Smooth muscle cell (in vitro differentiated cells): ENCODE results near the gene EPB41L2. TPM values are rescaled to one million over a fixed set of nuclear protein-coding genes. Genes with fewer than 3 reads are reported as not detected.

Source experiments
- DNase-seq: peaks from one replicate; lab custom pipeline; 2025; ENCODE audit not compliant: unreplicated experiment; lab: John Stamatoyannopoulos, UW
- H2AFZ ChIP-seq: fragments of 200-600 bp; sonication (generic); 2 replicates; pipeline ENCODE4 v1.6.0; 2016; ENCODE audit warnings: antibody characterized with exemption, low read depth, mild to moderate bottlenecking
- H3F3A ChIP-seq: fragments of 200-600 bp; sonication (generic); 2 replicates; pipeline ENCODE4 v1.6.0; 2017; ENCODE audit warnings: antibody characterized with exemption, low read depth
- H3K27ac ChIP-seq: fragments of 200-600 bp; sonication (generic); 2 replicates; pipeline ENCODE4 v1.5.1; 2016; ENCODE audit warnings: low read depth, mild to moderate bottlenecking
- H3K27me3 ChIP-seq: fragments of 200-600 bp; sonication (generic); 2 replicates; pipeline ENCODE4 v1.6.1; 2016; ENCODE audit warnings: low read depth, mild to moderate bottlenecking
- H3K36me3 ChIP-seq: fragments of 200-600 bp; sonication (generic); 2 replicates; pipeline ENCODE4 v1.5.1; 2016; ENCODE audit warnings: low read depth
- H3K4me1 ChIP-seq: fragments of 200-600 bp; sonication (generic); 2 replicates; pipeline ENCODE4 v1.5.1; 2016; ENCODE audit warnings: low read depth
- H3K4me2 ChIP-seq: fragments of 200-600 bp; sonication (generic); 2 replicates; pipeline ENCODE4 v1.6.0; 2016; ENCODE audit warnings: mild to moderate bottlenecking
- H3K4me3 ChIP-seq: fragments of 200-600 bp; sonication (generic); 2 replicates; pipeline ENCODE4 v1.5.1; 2016; ENCODE audit warnings: mild to moderate bottlenecking
- H3K79me2 ChIP-seq: fragments of 200-600 bp; sonication (generic); 2 replicates; pipeline ENCODE4 v1.6.0; 2016; ENCODE audit warnings: low read depth, mild to moderate bottlenecking
- H3K9ac ChIP-seq: fragments of 200-600 bp; sonication (generic); 2 replicates; pipeline ENCODE4 v1.6.0; 2016; ENCODE audit warnings: low read depth
- H3K9me3 ChIP-seq: fragments of 200-600 bp; sonication (generic); replicated peaks from 2 replicates; pipeline ENCODE4 v1.5.1; 2016; ENCODE audit warnings: low read depth
- H4K20me1 ChIP-seq: fragments of 200-600 bp; sonication (generic); 2 replicates; pipeline ENCODE4 v1.6.0; 2016; ENCODE audit warnings: low read depth
- WGBS: methylation state at CpG from one replicate; pipeline ENCODE4 v1.1.7; 2016; ENCODE audit warnings: low lambda C conversion rate; 5-methylcytosine and 5-hydroxymethylcytosine counted together
- polyA plus RNA-seq: library from polyadenylated mRNA; unstranded; fragments of >200 nt; fragmentation: Nextera tagmentation; extraction: Ambion mirVana; gene quantifications from 2 replicates; pipeline ENCODE4 v1.2.1, GENCODE V29; 2016
- total RNA-seq: library from RNA; depleted of rRNA; stranded (reverse); fragments of >200 nt; gene quantifications from 2 replicates; pipeline ENCODE4 v1.2.3, GENCODE V29; 2014
- TF ChIP-seq, protein P1 (sequence below): fragments of 200-600 bp; sonication (generic); IDR thresholded peaks from 2 replicates; pipeline ENCODE4 v1.5.1; 2017; ENCODE audit warnings: borderline replicate concordance, mild to moderate bottlenecking, antibody characterized with exemption; ENCODE audit not compliant: insufficient read depth, poor library complexity, severe bottlenecking

Gene EPB41L2
- total and polyA plus RNA-seq, 2 experiments from 2014 or later, result 40.2 to 44.6 TPM

DNA sequence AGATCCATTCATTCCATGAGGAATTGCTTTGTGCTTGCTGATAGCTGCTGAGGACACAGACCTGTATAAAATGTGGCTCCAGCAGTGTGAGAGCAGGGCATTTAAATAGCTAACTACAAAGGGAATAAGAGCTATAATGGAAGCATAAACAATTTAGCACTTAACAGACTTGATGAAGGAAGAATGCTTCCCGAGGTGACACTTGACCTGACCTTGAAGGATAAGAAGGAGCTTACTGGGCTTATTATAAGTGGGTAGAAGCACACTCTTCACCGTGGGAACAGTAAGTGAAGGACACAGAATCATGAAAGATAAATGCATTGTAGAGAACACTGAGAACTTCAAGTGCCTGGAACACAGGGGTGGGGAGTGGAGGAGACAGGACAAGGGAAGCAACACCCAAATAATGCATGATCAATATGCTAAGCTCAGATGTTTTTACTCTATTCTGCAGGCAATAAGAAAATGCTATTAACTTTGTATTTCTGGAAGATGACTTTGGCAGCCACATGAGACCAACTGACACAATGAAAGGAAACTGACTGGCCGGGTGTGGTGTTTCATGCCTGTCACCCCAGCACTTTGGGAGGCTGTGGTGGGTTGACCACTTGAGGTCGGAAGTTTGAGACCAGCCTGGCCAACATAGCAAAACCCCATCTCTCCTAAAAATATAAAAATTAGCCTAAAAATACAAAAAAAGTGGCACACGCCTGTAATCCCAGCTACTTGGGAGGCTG, 84.2 kb downstream of the EPB41L2 start:
- Histone ChIP-seq H3F3A (peaks cover 7% of the 10 kb centered on the region), H3K4me3 (no peak overlapping the region), H3K4me2 (no peak overlapping the region), H3K79me2 (peaks cover 23% of the 10 kb centered on the region), H3K27ac (no peak overlapping the region), H3K9ac (no peak overlapping the region), H3K4me1 (peaks cover 11% of the 10 kb centered on the region), H3K36me3 (no peaks in the 10 kb centered on the region), H3K9me3 (no peaks in the 10 kb centered on the region), H3K27me3 (no peaks in the 10 kb centered on the region), H4K20me1 (peaks cover 51% of the 10 kb centered on the region), H2AFZ (no peak overlapping the region)
- 73% methylated on average over 5 of the region's 5 CpGs for WGBS
- TF ChIP-seq, protein P1, sequence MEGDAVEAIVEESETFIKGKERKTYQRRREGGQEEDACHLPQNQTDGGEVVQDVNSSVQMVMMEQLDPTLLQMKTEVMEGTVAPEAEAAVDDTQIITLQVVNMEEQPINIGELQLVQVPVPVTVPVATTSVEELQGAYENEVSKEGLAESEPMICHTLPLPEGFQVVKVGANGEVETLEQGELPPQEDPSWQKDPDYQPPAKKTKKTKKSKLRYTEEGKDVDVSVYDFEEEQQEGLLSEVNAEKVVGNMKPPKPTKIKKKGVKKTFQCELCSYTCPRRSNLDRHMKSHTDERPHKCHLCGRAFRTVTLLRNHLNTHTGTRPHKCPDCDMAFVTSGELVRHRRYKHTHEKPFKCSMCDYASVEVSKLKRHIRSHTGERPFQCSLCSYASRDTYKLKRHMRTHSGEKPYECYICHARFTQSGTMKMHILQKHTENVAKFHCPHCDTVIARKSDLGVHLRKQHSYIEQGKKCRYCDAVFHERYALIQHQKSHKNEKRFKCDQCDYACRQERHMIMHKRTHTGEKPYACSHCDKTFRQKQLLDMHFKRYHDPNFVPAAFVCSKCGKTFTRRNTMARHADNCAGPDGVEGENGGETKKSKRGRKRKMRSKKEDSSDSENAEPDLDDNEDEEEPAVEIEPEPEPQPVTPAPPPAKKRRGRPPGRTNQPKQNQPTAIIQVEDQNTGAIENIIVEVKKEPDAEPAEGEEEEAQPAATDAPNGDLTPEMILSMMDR, result no peak
- no peak for DNase-seq

DNA sequence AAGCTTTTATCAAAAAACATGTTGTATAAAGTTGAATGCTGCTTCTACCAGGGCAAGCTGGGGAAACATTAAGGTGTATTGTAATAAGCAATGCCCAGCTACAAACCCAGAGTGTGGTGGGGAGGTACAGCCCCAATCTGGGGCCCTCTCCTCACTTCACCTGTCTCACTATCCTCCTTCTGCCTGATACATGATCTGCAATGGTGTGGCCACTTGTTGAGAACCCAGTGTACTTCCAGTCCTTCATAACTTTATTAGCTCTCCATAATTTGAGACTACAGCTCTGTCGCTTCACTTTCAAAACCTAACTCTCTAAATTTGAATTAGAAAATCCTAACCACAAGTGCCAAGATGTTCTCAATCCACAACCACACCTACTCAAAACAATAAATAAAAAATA, 84.9 kb downstream of the EPB41L2 start:
- Histone ChIP-seq H4K20me1 (peaks cover 51% of the 10 kb centered on the region), H3K27ac (no peak overlapping the region), H3K4me3 (no peak overlapping the region), H3K4me2 (no peak overlapping the region), H3K27me3 (no peaks in the 10 kb centered on the region), H2AFZ (no peak overlapping the region), H3K4me1 (peaks cover 11% of the 10 kb centered on the region), H3K9me3 (no peaks in the 10 kb centered on the region), H3K36me3 (no peaks in the 10 kb centered on the region), H3F3A (peaks cover 7% of the 10 kb centered on the region), H3K9ac (no peak overlapping the region), H3K79me2 (peaks cover 23% of the 10 kb centered on the region)
- 100% methylated on average over 1 of the region's 1 CpG for WGBS
- DNase-seq, result no peak
- TF ChIP-seq, protein P1, result no peak

GRCh38 chr6:130975325-130975724, 87.7 kb downstream of the EPB41L2 start:
- no peaks in the 10 kb centered on the region for H3K36me3 ChIP-seq
- H3K4me3 ChIP-seq, result no peak overlapping the region
- H3K4me2 ChIP-seq, result no peak overlapping the region
- TF ChIP-seq, protein P1, result no peak
- peaks cover 3% of the 10 kb centered on the region for H3F3A ChIP-seq
- peaks cover 2% of the 10 kb centered on the region for H3K4me1 ChIP-seq
- peaks cover 36% of the 10 kb centered on the region for H4K20me1 ChIP-seq
- no peak overlapping the region for H3K27ac ChIP-seq
- H3K27me3 ChIP-seq, result no peaks in the 10 kb centered on the region
- no peaks in the 10 kb centered on the region for H3K9me3 ChIP-seq
- no peak for DNase-seq
- H3K79me2 ChIP-seq, result peaks cover 13% of the 10 kb centered on the region
- H2AFZ ChIP-seq, result no peak overlapping the region
- no peak overlapping the region for H3K9ac ChIP-seq
